Hepatocyte (in vitro differentiated cells): ENCODE data around the gene ZNF644.

Experiments
- EZH2 ChIP-seq: fragments of 200-600 bp; sonication (generic); IDR thresholded peaks from 2 replicates; pipeline ENCODE4 v1.6.1; 2016; ENCODE audit warnings: antibody characterized with exemption, mild to moderate bottlenecking, borderline replicate concordance
- EZH2phosphoT487 ChIP-seq: fragments of 200-600 bp; sonication (generic); IDR thresholded peaks from one replicate; pipeline ENCODE4 v1.6.1; 2018; ENCODE audit warnings: antibody characterized with exemption, mild to moderate bottlenecking, low read depth, moderate library complexity; ENCODE audit not compliant: unreplicated experiment, severe bottlenecking
- TF ChIP-seq, protein P1 (sequence below): fragments of 200-600 bp; sonication (generic); IDR thresholded peaks from 2 replicates; pipeline ENCODE4 v1.5.1; 2016; ENCODE audit warnings: antibody characterized with exemption, mild to moderate bottlenecking; ENCODE audit not compliant: poor library complexity

DNA sequence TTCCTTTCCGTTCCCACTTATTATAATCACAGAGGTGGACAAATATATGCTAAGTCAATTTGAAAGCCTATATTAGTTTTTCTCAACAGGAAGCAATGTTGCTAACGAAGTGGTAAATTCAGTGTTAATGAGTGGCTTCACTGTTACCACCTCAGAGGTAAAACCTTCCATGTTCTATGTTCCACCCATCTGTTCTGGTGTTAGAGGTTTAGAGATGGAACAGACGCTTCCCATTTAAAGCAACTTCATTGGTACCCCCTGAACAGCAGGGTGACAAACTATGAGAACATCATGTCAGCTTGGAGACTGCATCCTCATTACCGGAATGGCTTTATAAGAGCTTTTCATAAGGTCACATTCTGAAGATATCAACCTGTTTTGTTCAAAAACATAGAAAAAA lies 77.9 kb downstream of the ZNF644 start:
- TF ChIP-seq, protein P1, sequence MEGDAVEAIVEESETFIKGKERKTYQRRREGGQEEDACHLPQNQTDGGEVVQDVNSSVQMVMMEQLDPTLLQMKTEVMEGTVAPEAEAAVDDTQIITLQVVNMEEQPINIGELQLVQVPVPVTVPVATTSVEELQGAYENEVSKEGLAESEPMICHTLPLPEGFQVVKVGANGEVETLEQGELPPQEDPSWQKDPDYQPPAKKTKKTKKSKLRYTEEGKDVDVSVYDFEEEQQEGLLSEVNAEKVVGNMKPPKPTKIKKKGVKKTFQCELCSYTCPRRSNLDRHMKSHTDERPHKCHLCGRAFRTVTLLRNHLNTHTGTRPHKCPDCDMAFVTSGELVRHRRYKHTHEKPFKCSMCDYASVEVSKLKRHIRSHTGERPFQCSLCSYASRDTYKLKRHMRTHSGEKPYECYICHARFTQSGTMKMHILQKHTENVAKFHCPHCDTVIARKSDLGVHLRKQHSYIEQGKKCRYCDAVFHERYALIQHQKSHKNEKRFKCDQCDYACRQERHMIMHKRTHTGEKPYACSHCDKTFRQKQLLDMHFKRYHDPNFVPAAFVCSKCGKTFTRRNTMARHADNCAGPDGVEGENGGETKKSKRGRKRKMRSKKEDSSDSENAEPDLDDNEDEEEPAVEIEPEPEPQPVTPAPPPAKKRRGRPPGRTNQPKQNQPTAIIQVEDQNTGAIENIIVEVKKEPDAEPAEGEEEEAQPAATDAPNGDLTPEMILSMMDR, result no peak
- TF ChIP-seq EZH2, result no peak
- TF ChIP-seq EZH2phosphoT487, result no peak
